Choroid plexus epithelial cell (primary cell): ENCODE data around the gene CINP.
A peak's percentile ranks its signal among the peaks of the same experiment; 100 is the strongest.
"Not testable (repeated sequence)": the region's sequence is repeated elsewhere in the genome, so short reads cannot be mapped to it uniquely, and the experiment has no call there.

Experiments
- DNase-seq: peaks from one replicate; pipeline ENCODE4 v3.0.0-alpha.2; 2010; ENCODE audit warnings: low read depth
- H3K4me3 ChIP-seq: 2 replicates; pipeline ENCODE4 v1.5.1; 2011; ENCODE audit warnings: low read depth, mild to moderate bottlenecking, control low read depth, low read length, moderate library complexity
- TF ChIP-seq, protein P1 (sequence below): conservative IDR thresholded peaks from 2 replicates; pipeline ENCODE4 v1.5.1; 2011; ENCODE audit warnings: low read depth, mild to moderate bottlenecking, control low read depth, inconsistent platforms, low read length, moderate library complexity

The CINP gene

DNA sequence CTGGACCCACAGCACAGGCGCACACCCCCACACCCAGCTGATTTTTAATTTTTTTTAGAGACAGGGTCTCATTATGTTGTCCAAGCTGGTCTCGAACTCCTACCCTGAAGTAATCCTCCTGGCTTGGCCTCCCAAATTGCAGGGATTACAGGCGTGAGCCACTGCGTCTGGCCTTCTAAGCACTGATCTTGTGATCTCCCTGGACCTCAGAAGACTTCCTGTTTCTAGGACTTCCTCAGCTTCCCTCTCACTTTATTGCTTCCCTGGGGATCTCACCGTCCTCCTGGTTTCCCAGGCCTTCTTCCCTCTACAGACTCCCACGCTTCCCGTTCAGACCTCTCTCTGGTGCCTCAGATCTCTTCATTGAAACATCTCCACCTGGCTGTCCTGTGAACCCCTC is 29.3 kb downstream of the CINP start:
- H3K4me3 ChIP-seq, result no peak overlapping the region
- TF ChIP-seq, protein P1, sequence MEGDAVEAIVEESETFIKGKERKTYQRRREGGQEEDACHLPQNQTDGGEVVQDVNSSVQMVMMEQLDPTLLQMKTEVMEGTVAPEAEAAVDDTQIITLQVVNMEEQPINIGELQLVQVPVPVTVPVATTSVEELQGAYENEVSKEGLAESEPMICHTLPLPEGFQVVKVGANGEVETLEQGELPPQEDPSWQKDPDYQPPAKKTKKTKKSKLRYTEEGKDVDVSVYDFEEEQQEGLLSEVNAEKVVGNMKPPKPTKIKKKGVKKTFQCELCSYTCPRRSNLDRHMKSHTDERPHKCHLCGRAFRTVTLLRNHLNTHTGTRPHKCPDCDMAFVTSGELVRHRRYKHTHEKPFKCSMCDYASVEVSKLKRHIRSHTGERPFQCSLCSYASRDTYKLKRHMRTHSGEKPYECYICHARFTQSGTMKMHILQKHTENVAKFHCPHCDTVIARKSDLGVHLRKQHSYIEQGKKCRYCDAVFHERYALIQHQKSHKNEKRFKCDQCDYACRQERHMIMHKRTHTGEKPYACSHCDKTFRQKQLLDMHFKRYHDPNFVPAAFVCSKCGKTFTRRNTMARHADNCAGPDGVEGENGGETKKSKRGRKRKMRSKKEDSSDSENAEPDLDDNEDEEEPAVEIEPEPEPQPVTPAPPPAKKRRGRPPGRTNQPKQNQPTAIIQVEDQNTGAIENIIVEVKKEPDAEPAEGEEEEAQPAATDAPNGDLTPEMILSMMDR, result no peak
- DNase-seq, result no peak

DNA sequence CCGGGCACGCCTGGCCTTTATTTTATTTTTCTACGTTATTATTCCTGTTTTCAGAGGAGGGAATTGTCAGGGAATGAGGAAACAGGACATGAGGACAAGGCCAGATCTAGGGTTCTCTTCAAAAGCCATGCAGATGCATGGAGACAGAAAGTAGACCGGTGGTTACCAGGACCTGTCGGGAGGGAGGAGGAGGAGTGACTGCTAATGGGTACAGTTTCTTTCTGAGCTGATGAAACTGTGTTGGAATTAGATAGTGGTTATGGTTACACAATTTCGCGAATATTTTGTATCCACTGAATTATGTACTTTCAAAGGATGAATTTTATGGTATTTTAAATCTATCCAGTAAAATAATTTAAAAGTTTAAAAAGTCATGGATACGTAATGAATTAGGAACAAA is 31.9 kb downstream of the CINP start:
- no peak for DNase-seq
- no peak overlapping the region for H3K4me3 ChIP-seq
- TF ChIP-seq, protein P1, result no peak

DNA sequence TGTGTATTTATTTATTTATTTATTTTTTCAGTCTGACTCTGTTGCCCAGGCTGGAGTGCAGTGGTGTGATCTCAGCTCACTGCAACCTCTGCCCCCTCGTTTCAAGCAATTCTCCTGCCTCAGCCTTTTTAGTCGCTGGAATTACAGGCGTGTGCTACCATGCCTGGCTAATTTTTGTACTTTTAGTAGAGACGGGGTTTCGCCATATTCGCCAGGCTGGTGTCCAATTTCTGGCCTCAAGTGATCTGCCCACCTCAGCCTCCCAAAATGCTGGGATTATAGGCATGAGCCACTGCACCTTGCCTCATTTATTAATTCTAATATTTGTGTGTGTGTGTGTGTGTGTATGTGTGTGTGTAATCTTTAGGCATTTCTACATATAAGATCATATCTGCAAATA is 33.3 kb downstream of the CINP start:
- DNase-seq, H3K4me3 ChIP-seq: not testable (repeated sequence)

DNA sequence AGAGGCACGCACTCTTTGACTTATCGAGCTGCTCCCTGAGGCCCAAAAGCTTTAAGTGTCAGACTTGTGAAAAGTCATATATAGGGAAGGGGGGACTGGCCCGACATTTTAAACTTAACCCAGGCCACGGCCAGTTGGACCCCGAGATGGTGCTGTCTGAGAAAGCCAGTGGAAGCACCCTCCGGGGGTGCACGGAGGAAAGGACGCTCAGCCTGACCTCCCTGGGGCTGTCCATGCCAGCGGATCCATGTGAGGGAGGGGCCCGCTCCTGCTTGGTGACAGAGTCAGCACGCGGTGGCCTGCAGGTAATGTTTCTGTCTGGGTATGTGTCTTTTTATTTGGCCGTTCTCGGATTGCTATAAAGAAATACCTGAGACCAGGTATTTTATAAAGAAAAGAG is 36.1 kb downstream of the CINP start:
- no peak for DNase-seq
- H3K4me3 ChIP-seq, result no peak overlapping the region
- TF ChIP-seq, protein P1, result no peak

DNA sequence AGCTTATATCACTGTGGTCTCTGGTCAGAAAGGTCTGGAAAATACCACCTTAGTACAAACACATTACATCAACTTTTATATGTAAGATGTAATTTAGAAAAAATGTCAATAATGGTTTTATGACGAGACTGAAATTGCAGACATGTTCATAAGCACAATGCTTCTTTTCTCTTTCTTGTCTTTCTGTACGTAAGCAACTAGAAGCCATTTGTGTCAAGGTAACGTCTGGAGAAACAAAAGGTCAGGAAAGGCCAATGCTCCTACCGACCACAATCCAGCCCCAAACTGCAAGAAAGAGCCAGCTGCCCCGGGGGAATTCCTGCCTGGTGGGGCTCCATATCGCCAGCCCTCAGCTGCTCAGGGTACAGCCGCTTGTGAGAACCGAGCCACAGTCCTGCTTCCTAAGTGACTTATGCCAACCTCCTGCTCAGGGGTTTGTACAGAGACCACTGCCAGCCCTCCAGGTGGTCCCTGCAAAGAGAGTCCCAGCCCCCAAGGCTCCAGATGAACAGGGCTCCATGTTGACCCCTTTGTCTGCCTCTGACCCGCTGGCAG is 36.8 kb downstream of the CINP start:
- DNase-seq, result peak; percentile 58
- TF ChIP-seq, protein P1, result no peak
- no peak overlapping the region for H3K4me3 ChIP-seq

DNA sequence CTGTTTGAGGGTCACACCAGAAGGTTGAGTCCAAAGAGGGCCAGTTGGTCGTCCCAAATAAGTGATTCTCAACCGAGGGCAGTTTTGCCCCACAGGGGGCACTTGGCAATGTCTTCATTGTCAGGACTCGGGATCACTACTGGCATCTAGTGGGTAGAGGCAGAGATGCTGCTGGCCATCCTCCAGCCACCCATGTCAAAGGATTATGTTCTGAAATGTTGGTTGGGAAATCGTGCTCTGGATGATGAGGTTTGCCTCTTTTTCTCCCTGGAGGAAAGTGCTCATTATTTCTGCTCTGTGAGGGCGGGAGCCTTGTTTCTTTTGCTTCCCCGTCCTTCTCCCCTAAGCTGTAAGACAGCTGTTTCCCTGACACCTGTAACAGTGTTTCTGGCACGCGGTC is 39.6 kb downstream of the CINP start:
- TF ChIP-seq, protein P1, result peak; percentile 76
- peak; percentile 91 for DNase-seq
- no peak overlapping the region for H3K4me3 ChIP-seq

DNA sequence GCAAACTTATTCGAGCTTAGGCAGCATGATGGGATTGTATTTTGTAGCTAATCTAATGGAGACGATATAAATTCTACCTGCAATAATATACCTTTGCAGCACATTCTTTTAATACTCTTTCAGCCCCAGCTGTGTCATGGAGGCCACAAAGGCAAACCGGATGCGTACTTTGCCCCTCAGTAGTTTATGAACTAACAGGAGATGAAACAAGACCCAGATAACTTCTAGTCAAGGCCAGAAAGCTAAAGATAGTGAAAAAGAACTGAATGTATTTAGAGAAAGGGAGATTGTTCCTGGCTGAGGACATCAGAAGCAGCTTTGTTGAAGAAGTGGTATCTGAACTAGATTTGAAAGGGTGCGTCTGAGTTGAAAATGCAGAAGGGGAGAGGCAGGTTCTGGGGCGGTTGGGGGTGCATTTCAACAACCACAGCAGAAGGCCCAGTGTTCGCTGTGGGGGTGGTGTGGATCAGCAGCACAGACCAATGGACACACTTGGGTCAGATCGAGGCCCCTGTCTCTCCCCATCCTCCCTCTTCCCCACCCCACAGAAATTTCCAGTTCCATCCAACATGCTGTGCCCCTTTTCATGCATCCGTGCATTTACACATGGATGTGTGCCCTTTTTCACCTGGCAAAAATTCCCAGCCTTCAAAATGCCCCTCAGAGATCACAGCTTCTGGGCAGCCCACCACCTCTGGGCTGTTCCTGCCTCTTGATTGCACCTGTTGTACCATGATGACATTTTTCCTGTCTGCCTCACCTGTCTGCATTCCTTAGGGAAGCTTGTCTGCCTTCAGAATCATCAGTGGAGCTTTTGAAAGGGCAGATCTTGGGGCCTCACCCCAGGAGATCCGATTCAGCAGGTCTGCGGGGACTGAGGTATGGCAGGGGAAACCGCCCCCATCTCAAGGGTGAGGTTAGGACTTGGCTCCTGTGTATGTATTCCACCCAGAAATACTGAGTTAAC is 41.0 kb downstream of the CINP start:
- no peak for DNase-seq
- TF ChIP-seq, protein P1, result no peak

More for the DNA sequence above, 41.0 kb downstream of the CINP start:
- H3K4me3 ChIP-seq, result no peak overlapping the region
